Measurements from ENCODE around the gene MATK. TPM values are rescaled to one million over a fixed set of nuclear protein-coding genes. Genes with fewer than 3 reads are reported as not detected.
A peak's percentile ranks its signal among the peaks of the same experiment; 100 is the strongest.

Gene MATK
- total RNA-seq, 2 donors from 2014 or later = 15.5 to 19.2 TPM

DNA sequence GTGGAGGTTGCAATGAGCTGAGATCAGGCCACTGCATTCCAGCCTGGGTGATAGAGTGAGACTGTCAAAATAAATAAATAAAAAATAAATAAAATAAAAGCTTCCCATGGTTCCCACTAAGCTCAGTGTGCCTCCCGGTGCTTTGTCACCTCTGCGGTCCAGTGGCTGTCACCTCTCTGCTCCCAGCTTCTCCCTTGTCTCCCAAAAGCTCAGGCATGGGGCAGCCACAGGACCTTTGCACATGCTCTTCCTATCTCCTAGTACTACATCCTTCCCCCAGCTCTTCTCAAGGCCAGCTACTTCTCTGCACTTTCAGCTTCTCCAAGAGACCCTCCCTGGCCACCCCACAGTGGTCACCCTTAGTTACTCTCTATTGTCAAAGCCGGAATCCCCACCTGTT lies 7.6 kb upstream of the MATK start:
- peaks cover 8% of the 10 kb centered on the region in 2 donors for H3K9me3 Mint-ChIP-seq
- no peak overlapping the region for H3K27ac Mint-ChIP-seq
- H3K4me1 Mint-ChIP-seq (ENCODE audit: low read depth) = peaks cover 15% of the 10 kb centered on the region
- peaks cover 7 to 8% of the 10 kb centered on the region in 2 donors for H3K36me3 Mint-ChIP-seq (ENCODE audit: insufficient read depth in 2 of 2)
- DNase-seq (no peak), ATAC-seq (replicated peaks in 1 of 2) (no peak)
- no peaks in the 10 kb centered on the region for H3K27me3 Mint-ChIP-seq (ENCODE audit: low read depth)
- no peak overlapping the region for H3K4me3 Mint-ChIP-seq

DNA sequence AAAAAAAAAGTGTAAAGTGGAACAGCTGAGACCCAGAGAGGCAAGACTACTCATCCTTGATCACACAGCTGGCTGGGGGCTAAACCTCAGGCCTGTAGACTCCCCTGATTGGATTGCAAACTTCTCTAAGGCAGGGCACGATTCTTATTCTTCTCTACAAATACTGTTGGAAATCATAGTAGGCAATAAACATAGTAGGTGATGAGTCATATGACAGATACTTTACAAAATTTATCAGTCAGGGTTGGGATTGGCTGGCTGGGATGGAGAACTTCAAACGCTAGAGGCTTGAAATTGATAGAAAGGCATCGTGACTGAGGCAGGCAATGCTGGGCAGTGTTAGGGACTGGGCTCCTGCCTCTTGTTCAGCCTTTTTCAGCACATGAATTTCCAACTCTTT lies 5.9 kb upstream of the MATK start:
- H3K36me3 Mint-ChIP-seq (ENCODE audit: insufficient read depth in 2 of 2) = peaks cover 5 to 8% of the 10 kb centered on the region in 2 donors
- H3K4me1 Mint-ChIP-seq (ENCODE audit: low read depth) = peaks cover 7% of the 10 kb centered on the region
- H3K4me3 Mint-ChIP-seq = no peak overlapping the region
- H3K27ac Mint-ChIP-seq = no peak overlapping the region
- ATAC-seq (replicated peaks in 1 of 2) = no peak
- peaks cover 8% of the 10 kb centered on the region in 2 donors for H3K9me3 Mint-ChIP-seq
- H3K27me3 Mint-ChIP-seq (ENCODE audit: low read depth) = no peaks in the 10 kb centered on the region
- no peak for DNase-seq

DNA sequence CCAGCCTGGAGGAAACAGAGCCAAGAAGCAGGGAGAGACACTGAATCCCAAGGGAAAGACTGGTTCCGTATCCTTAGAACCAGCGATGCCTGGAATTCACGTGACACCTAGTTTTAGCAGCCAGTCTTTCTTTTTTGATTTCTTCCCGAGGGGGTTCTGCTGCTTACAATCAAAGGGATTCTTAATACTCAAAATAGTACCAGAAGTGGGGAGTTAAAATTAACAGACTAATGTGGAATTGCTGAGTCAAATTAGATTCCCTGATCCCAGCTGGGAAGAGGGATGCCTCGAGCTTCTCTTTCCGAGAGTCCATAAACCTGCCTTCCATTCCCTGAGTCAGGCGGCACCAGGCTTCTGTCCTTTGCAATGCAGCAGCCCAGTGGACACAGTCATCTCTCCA lies 4.8 kb upstream of the MATK start:
- peaks cover 1 to 2% of the 10 kb centered on the region in 2 donors for H3K9me3 Mint-ChIP-seq
- H3K36me3 Mint-ChIP-seq (ENCODE audit: insufficient read depth in 2 of 2) = peaks cover 0 to 2% of the 10 kb centered on the region in 2 donors
- H3K4me3 Mint-ChIP-seq = no peak overlapping the region
- DNase-seq (no peak), ATAC-seq (replicated peaks in 1 of 2) (no peak)
- H3K27me3 Mint-ChIP-seq (ENCODE audit: low read depth) = no peaks in the 10 kb centered on the region
- no peak overlapping the region for H3K27ac Mint-ChIP-seq
- peaks cover 7% of the 10 kb centered on the region for H3K4me1 Mint-ChIP-seq (ENCODE audit: low read depth)

DNA sequence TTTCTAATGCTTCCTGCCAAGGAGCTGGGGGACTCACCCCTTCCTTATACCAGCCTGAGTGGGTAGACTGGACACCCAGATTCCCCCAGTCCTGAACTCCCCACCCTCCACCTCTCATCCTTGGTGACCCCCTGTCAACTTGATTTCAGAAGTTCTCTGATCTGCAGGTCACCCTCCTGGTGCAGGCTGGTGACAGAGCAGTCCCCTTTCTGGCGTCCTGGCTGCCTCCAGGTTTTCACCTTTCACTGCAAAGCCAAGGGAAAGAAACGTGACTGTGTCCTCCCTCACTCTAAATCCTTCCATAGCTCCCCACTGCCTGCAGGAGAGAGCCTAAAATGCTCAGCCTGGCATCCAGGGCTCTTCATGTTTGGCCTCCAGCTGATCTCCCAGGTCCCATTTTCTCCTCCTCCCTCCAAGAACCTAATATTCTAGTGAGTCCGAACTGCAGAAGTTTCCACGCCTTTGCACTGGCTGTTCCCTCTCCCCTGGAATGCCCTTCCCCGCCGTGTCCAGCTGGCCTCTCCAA lies 4.1 kb upstream of the MATK start:
- H3K4me3 Mint-ChIP-seq = no peak overlapping the region
- H3K27ac Mint-ChIP-seq = no peak overlapping the region
- no peak for ATAC-seq (replicated peaks in 1 of 2)

DNA sequence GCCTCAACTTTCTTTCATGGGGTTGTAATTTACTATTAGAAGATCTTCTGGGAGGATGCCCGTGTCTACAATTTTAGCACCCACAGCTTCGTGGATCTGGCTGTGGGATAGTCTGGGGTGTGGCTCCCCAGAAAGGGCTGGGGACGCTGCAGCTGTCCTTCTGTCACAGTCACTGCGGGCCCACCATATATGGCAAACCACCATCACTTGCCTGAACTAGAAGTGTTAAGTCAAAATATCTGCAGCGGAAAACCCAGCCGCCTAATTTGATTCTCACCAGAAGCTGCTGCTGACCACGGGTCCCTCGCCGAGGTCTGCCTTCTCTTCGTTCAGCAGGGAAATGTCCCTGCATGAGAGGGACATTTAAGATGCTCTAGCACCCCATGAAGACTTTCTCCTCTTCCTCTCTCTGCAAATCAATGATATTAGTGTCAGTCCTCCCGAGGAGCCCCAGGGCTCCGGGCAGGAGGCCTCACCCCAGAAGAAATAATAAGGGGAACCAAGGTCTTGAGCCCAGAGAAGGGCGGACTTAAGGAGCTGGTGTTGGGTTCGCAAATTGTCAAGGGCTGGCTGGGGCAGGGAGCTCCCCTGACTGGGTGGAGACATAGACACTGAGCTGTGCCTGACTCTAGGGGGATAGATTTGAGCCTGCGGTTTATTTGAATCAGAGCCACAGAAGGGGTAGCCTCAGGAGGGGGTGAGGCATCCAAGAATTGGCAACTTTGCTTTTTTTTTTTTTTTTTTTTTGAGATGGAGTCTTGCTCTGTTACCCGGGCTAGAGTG lies 3.0 kb upstream of the MATK start:
- ATAC-seq (replicated peaks in 1 of 2) (no peak), DNase-seq (no peak)
- peaks cover 1 to 2% of the 10 kb centered on the region in 2 donors for H3K9me3 Mint-ChIP-seq
- no peaks in the 10 kb centered on the region for H3K27me3 Mint-ChIP-seq (ENCODE audit: low read depth)
- peaks cover 0 to 4% of the 10 kb centered on the region in 2 donors for H3K36me3 Mint-ChIP-seq (ENCODE audit: insufficient read depth in 2 of 2)
- H3K4me1 Mint-ChIP-seq (ENCODE audit: low read depth) = peaks cover 15% of the 10 kb centered on the region
- H3K27ac Mint-ChIP-seq = no peak overlapping the region
- H3K4me3 Mint-ChIP-seq = peak overlapping the region in 1 of 2 donors; percentile 42

More for the DNA sequence above, 4.1 kb upstream of the MATK start:
- no peak for DNase-seq
- H3K4me1 Mint-ChIP-seq (ENCODE audit: low read depth) = peaks cover 7% of the 10 kb centered on the region
- H3K9me3 Mint-ChIP-seq = peaks cover 1 to 2% of the 10 kb centered on the region in 2 donors
- H3K27me3 Mint-ChIP-seq (ENCODE audit: low read depth) = no peaks in the 10 kb centered on the region
- H3K36me3 Mint-ChIP-seq (ENCODE audit: insufficient read depth in 2 of 2) = peaks cover 0 to 2% of the 10 kb centered on the region in 2 donors

DNA sequence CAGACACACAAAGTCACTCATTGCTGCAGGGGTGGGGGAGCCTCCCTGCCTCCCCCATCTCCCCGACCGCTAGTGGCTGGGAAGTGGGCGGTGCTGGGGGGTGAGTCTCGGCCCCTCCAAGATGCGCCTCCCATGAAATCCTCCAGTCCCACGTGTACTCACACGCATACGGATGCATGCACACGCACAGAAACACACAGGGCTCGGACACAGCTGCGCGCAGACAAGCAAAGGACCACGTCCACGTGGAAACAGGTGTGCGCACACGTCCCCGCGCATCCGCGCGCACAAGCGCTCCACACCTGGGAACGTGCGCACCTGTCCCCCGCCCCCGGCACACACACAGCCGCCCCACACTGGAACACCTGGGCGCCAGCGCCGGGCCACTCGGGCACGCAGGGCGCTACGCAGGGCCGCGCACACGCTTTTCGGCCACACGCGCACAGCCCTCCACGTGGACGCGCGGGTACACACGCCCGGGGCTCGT lies 687 bp downstream of the MATK start:
- Mint-ChIP-seq H3K27ac (no peak overlapping the region), H3K27me3 (ENCODE audit: low read depth) (no peaks in the 10 kb centered on the region), H3K4me1 (ENCODE audit: low read depth) (peaks cover 15% of the 10 kb centered on the region), H3K9me3 (peaks cover 5 to 9% of the 10 kb centered on the region in 2 donors), H3K36me3 (ENCODE audit: insufficient read depth in 2 of 2) (peaks cover 11 to 13% of the 10 kb centered on the region in 2 donors), H3K4me3 (peak overlapping the region; percentile 76 to 82)
- ATAC-seq (replicated peaks in 1 of 2) (peak; percentile 31 to 39), DNase-seq (peak in 1 of 2 donors; percentile 19)

DNA sequence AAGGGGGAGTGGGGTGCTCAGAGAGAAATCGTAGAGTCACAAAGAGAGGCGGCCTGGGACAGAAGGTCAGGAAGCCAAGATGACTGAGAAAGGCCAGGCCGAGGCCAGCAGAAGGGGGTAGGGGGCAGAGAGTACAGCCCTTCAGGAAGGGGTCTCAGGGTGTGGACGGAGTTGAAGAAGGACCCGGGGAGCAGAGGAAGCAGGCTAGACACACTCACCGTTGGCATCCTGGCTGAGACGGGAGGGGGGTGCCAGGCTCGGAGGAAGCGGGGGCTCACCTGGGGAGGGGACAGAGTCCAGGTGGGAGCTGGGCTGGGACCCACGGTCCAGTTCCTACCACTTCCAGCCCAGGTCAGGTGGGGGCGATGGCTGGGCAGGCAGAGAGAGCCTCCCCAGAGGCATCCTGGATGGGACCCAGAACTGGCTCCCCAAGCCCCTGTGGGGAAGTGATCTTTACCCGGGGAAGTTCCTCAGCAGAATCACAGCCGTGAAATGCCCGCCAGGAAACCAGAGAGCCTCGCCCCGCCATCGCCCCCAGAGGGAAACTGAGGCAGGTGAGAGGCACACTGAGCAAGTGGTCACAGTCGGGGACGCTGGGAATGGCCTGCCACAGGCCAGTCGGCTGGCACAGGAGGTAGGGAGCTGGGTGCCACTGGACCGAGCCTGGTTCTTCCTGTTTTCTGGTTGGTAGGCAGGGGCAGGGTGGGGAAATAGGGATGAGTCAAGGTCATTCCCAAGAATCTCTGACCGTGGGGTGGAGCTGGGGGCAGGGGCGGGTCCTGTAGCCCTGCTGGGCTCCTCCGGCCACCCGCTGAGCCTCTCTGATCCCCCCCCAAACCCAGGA lies 1.4 kb downstream of the MATK start:
- Mint-ChIP-seq H3K9me3 (peaks cover 5 to 9% of the 10 kb centered on the region in 2 donors), H3K27me3 (ENCODE audit: low read depth) (no peaks in the 10 kb centered on the region), H3K27ac (peak overlapping the region; percentile 16), H3K4me3 (peak overlapping the region; percentile 76 to 82), H3K4me1 (ENCODE audit: low read depth) (peaks cover 15% of the 10 kb centered on the region), H3K36me3 (ENCODE audit: insufficient read depth in 2 of 2) (peaks cover 11 to 13% of the 10 kb centered on the region in 2 donors)
- ATAC-seq (replicated peaks in 1 of 2) = no peak
- DNase-seq = no peak

DNA sequence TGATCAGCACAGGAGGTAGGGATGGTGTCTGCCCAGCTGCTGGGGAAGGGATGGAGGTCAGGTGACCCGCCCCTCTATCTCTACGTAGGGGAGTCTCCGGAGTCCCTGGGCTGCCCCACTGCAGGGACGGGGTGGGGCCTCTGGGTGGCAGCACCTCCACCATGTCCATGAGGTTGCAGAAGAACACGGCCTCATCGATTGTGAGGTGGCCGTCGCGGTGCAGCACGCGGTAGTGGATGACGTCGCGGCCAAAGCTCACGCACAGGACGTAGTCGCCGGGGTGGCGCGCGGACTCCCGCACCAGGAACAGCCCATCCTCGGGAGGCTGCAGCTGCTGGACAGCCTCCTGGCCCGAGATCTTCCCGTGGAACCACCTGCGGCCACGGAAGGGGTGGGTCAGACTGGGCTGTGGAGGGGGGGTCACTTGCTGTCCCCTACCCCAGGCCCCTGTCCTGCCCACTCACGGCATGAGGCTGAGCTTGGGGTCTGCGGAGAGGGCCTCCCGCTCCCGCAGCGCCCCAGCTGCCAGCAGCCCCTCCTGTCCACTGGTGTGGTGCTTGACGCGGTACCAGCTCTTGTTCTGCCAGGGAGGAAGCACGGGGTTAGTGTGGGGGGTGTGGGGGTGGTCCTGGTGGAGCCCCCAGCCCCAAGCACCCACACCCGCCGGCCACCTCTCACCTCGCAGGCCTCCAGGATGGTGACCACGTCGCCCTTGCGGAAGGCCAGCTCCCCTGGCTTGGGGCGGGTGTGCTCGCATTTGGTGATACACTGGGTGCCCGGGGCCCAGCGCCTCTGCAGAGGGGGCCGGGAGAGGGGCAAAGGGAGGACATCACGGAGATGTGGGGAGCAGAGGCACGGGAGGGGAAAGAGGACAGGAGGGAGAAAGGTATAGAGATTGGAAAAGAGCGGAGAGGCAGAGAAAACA lies 2.3 kb downstream of the MATK start:
- DNase-seq (peak; percentile 48 to 62), ATAC-seq (replicated peaks in 1 of 2) (peak; percentile 29 to 41)
- Mint-ChIP-seq H3K4me3 (peak overlapping the region; percentile 76 to 82), H3K27ac (peak overlapping the region; percentile 16), H3K9me3 (peaks cover 5 to 9% of the 10 kb centered on the region in 2 donors), H3K27me3 (ENCODE audit: low read depth) (no peaks in the 10 kb centered on the region), H3K36me3 (ENCODE audit: insufficient read depth in 2 of 2) (peaks cover 11 to 13% of the 10 kb centered on the region in 2 donors), H3K4me1 (ENCODE audit: low read depth) (peaks cover 9% of the 10 kb centered on the region)

DNA sequence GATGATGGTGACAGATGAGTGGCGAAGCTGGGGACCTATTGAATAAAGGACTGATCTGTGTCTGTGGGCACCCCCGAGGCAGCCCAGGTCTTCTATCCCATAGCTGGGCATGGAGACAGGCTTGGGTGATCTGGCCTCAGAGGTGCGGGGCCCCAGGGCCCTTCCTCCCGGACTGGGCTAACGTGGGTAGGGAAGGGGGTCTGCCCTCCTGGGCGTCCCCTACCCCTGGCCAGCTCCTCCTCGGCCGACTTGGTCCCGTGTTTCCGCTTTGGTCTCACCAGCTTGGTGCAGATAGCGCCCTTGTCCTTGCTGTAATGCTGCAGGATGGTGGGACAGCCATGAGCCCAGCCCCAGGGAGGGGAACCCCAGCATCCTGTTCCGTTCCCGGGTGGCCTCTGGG lies 3.3 kb downstream of the MATK start:
- H3K4me1 Mint-ChIP-seq (ENCODE audit: low read depth) = peaks cover 9% of the 10 kb centered on the region
- no peak for DNase-seq
- H3K27me3 Mint-ChIP-seq (ENCODE audit: low read depth) = no peaks in the 10 kb centered on the region
- no peak for ATAC-seq (replicated peaks in 1 of 2)
- no peak overlapping the region for H3K27ac Mint-ChIP-seq
- H3K4me3 Mint-ChIP-seq = no peak overlapping the region
- peaks cover 11 to 13% of the 10 kb centered on the region in 2 donors for H3K36me3 Mint-ChIP-seq (ENCODE audit: insufficient read depth in 2 of 2)
- peaks cover 5 to 9% of the 10 kb centered on the region in 2 donors for H3K9me3 Mint-ChIP-seq

DNA sequence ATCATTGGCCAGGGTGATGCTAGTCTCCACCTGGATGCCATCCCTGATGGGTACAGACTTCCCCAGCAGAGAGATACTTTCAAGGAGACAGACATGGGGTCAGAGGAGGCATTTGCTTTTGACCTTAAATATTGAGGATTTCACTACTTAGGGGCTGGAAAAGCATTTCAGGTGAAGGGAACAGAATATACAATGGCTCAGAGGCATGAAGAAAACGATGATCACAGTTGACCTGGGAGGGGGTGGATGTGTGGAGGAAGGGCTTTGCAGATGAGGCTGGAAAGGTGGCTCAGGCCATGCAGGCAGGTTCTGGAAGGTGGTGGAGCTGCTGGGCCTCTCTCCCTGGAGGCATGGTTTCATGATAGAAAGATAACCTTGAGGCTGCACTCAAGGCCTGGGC lies 3.9 kb downstream of the MATK start:
- DNase-seq (no peak), ATAC-seq (replicated peaks in 1 of 2) (no peak)
- Mint-ChIP-seq H3K4me3 (no peak overlapping the region), H3K27ac (no peak overlapping the region), H3K36me3 (ENCODE audit: insufficient read depth in 2 of 2) (peaks cover 11 to 13% of the 10 kb centered on the region in 2 donors), H3K4me1 (ENCODE audit: low read depth) (peaks cover 9% of the 10 kb centered on the region), H3K27me3 (ENCODE audit: low read depth) (no peaks in the 10 kb centered on the region), H3K9me3 (peaks cover 5 to 9% of the 10 kb centered on the region in 2 donors)

DNA sequence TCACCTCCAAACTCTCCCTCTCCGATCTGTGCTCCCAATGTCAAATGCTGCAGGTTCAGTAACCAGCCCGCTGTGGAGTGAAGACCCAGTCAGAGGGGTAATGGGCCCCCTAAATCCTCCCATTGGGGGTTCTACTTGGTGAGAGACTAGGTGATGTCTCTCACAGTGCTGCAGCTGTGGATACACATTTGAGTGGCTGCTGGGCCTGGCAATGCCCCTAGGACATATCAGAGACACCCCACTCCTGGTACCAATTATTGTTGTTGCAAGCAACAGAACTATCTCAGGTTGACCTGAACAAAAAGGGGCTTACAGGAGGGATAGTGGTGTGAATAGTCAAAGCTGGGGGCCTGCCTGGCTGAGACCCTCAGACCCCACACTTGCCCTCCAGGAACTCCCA lies 4.6 kb downstream of the MATK start:
- Mint-ChIP-seq H3K36me3 (ENCODE audit: insufficient read depth in 2 of 2) (peaks cover 11 to 13% of the 10 kb centered on the region in 2 donors), H3K9me3 (peaks cover 5 to 9% of the 10 kb centered on the region in 2 donors), H3K27me3 (ENCODE audit: low read depth) (no peaks in the 10 kb centered on the region), H3K4me1 (ENCODE audit: low read depth) (peaks cover 9% of the 10 kb centered on the region), H3K4me3 (no peak overlapping the region), H3K27ac (no peak overlapping the region)
- ATAC-seq (replicated peaks in 1 of 2) (no peak), DNase-seq (no peak)

DNA sequence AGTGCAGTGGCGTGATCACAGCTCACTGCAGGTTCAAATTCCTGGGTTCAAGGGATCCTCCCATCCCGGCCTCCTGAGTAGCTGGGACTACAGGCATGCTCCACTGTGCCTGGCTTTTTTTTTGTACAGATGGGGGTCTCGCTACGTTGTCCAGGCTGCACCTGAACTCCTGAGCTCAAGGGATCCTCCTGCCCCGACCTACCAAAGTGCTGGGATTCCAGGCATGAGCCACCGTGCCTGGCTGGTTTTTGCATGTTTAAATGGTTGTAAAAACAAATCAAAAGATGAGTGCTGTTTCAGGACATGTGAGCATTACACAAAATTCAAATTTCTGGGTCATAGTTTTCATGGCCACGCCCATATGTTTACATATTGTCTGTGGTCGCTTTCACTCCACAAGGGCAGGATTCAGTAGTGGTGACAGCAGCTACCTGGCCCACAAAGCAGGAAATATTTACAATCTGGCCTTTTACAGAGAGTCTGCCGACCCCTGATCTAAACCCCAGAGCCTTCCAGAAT lies 5.3 kb downstream of the MATK start:
- Mint-ChIP-seq H3K4me1 (ENCODE audit: low read depth) (peaks cover 9% of the 10 kb centered on the region), H3K4me3 (no peak overlapping the region), H3K27ac (no peak overlapping the region), H3K9me3 (peaks cover 5 to 9% of the 10 kb centered on the region in 2 donors), H3K27me3 (ENCODE audit: low read depth) (no peaks in the 10 kb centered on the region), H3K36me3 (ENCODE audit: insufficient read depth in 2 of 2) (peaks cover 11 to 13% of the 10 kb centered on the region in 2 donors)
- DNase-seq (no peak), ATAC-seq (replicated peaks in 1 of 2) (no peak)
